GM12874 (cell line): ENCODE data around the gene ZBTB4.

Source experiments
- CTCF ChIP-seq: IDR thresholded peaks from 2 replicates; pipeline ENCODE4 v1.5.1; 2011; ENCODE audit warnings: low read depth, mild to moderate bottlenecking, control low read depth, low read length, moderate library complexity; ENCODE audit not compliant: insufficient read depth

The ZBTB4 gene

GRCh38 chr17:7480089-7480384 lies 606 bp upstream of the ZBTB4 start:
- TF ChIP-seq CTCF, result no peak

GRCh38 chr17:7478276-7479212 lies 887 bp downstream of the ZBTB4 start:
- TF ChIP-seq CTCF, result no peak

GRCh38 chr17:7477392-7478275 lies 1.8 kb downstream of the ZBTB4 start:
- no peak for TF ChIP-seq CTCF

- TF ChIP-seq CTCF, result no peak
These were observed 2.5 kb downstream of the ZBTB4 start for GRCh38 chr17:7476951-7477350.

GRCh38 chr17:7476494-7476893 lies 2.9 kb downstream of the ZBTB4 start:
- no peak for TF ChIP-seq CTCF

GRCh38 chr17:7475764-7476422 lies 3.5 kb downstream of the ZBTB4 start:
- no peak for TF ChIP-seq CTCF

- TF ChIP-seq CTCF, result no peak
These were observed 7.7 kb downstream of the ZBTB4 start for GRCh38 chr17:7471729-7472128.
